ENCODE data around the gene ENO2.

DNA sequence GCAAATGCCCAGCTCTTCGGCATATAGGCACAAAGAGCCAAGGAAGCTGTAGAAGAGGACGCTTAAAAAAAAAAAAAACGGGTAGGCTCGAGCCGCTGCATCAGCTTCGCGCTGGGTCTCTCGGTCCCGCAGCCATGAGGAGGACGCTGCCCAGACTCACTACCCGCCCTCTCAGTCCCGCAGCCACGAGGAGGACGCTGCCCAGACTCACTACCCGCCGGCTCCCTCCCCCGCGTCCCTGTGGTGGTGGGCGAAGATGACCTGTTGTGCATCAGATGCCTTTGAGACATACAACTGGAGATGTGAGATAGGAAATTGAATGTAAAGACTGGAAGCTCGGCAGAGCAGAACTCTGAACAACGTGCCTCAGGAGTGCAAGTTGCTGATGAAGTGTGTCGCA lies 29.8 kb upstream of the ENO2 start:
- TF ChIP-seq POLR2AphosphoS5 (IDR thresholded peaks at IDR 0.05; ENCODE audit: low read depth), result no peak
- TF ChIP-seq, protein P1, sequence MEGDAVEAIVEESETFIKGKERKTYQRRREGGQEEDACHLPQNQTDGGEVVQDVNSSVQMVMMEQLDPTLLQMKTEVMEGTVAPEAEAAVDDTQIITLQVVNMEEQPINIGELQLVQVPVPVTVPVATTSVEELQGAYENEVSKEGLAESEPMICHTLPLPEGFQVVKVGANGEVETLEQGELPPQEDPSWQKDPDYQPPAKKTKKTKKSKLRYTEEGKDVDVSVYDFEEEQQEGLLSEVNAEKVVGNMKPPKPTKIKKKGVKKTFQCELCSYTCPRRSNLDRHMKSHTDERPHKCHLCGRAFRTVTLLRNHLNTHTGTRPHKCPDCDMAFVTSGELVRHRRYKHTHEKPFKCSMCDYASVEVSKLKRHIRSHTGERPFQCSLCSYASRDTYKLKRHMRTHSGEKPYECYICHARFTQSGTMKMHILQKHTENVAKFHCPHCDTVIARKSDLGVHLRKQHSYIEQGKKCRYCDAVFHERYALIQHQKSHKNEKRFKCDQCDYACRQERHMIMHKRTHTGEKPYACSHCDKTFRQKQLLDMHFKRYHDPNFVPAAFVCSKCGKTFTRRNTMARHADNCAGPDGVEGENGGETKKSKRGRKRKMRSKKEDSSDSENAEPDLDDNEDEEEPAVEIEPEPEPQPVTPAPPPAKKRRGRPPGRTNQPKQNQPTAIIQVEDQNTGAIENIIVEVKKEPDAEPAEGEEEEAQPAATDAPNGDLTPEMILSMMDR (IDR thresholded peaks at IDR 0.05; ENCODE audit: insufficient read depth, low read length), result no peak
